ENCODE results near the gene GNS. TPM values are rescaled to one million over a fixed set of nuclear protein-coding genes. Genes with fewer than 3 reads are reported as not detected.

Gene GNS
- total and polyA plus RNA-seq, 2 donors (not counting 3 experiments of a cell fraction or from before 2014, with no cell fraction given), result 107 to 142 TPM

GRCh38 chr12:64773386-64773785 lies 14.2 kb upstream of the GNS start:
- POLR2A ChIA-PET, result interaction anchor here (0.6 kb wide), 1 partner anchor 29 kb away, joined by 3 read pairs; no protein-coding TSS in a partner anchor

More at GRCh38 chr12:64773386-64773785, 14.2 kb upstream of the GNS start:
- Histone ChIP-seq H3K27ac (ENCODE audit: insufficient read depth, low read depth, low read length) (no peak overlapping the region), H3K79me2 (ENCODE audit: control insufficient read depth, insufficient read depth, low read length) (no peaks in the 10 kb centered on the region), H3K4me1 (ENCODE audit: control insufficient read depth, extremely low read depth, insufficient read depth, low read length) (no peaks in the 10 kb centered on the region), H4K20me1 (replicated peaks; ENCODE audit: control insufficient read depth, extremely low read depth, insufficient read depth, low read length) (no peaks in the 10 kb centered on the region), H3K27me3 (ENCODE audit: control insufficient read depth in 2 of 2, insufficient read depth in 2 of 2, low read length in 2 of 2) (peaks cover 4 to 6% of the 10 kb centered on the region in 2 experiments), H3K9me3 (replicated peaks; ENCODE audit: control insufficient read depth, insufficient read depth, low read length) (no peaks in the 10 kb centered on the region), H3K4me2 (ENCODE audit: insufficient read depth, low read length) (no peak overlapping the region), H3K36me3 (ENCODE audit: control insufficient read depth in 2 of 2, extremely low read depth in 1 of 2, insufficient read depth in 2 of 2, low read length in 2 of 2) (no peaks in the 10 kb centered on the region), H3K9me1 (replicated peaks; ENCODE audit: control insufficient read depth, extremely low read depth, insufficient read depth, low read length) (no peaks in the 10 kb centered on the region), H3K9ac (replicated peaks; ENCODE audit: extremely low read depth, insufficient read depth, low read length) (no peak overlapping the region), H2AFZ (ENCODE audit: low read depth, low read length) (no peak overlapping the region), H3K4me3 (replicated peaks in 1 of 3; ENCODE audit: insufficient read depth in 1 of 3, low read depth in 1 of 3, low read length in 3 of 3) (no peak overlapping the region)
- no peak for FAIRE-seq
- DNase-seq (ENCODE audit: low read depth, low spot score), result no peak
- TF ChIP-seq POLR2A (IDR thresholded peaks at IDR 0.05; ENCODE audit: low read depth, low read length), result no peak
- TF ChIP-seq FOS (IDR thresholded peaks at IDR 0.05; ENCODE audit: borderline replicate concordance, insufficient read depth, low read length), result no peak
- no peak for TF ChIP-seq GATA2 (IDR thresholded peaks at IDR 0.05; ENCODE audit: insufficient read depth, insufficient read length, low read depth, low read length)
- TF ChIP-seq, protein P1, sequence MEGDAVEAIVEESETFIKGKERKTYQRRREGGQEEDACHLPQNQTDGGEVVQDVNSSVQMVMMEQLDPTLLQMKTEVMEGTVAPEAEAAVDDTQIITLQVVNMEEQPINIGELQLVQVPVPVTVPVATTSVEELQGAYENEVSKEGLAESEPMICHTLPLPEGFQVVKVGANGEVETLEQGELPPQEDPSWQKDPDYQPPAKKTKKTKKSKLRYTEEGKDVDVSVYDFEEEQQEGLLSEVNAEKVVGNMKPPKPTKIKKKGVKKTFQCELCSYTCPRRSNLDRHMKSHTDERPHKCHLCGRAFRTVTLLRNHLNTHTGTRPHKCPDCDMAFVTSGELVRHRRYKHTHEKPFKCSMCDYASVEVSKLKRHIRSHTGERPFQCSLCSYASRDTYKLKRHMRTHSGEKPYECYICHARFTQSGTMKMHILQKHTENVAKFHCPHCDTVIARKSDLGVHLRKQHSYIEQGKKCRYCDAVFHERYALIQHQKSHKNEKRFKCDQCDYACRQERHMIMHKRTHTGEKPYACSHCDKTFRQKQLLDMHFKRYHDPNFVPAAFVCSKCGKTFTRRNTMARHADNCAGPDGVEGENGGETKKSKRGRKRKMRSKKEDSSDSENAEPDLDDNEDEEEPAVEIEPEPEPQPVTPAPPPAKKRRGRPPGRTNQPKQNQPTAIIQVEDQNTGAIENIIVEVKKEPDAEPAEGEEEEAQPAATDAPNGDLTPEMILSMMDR (IDR thresholded peaks at IDR 0.05; ENCODE audit: extremely low read depth in 1 of 2, insufficient read depth in 1 of 2, low read depth in 1 of 2, low read length in 2 of 2), result no peak
- no peak for TF ChIP-seq JUN (IDR thresholded peaks at IDR 0.05; ENCODE audit: borderline replicate concordance, insufficient read depth, insufficient read length, low read depth)
- no peak for TF ChIP-seq MAX (IDR thresholded peaks at IDR 0.05; ENCODE audit: insufficient read depth, insufficient read length)
- TF ChIP-seq EZH2 (IDR thresholded peaks at IDR 0.05; ENCODE audit: borderline replicate concordance, low read depth, low read length, severe bottlenecking), result no peak
- TF ChIP-seq POLR2AphosphoS5 (IDR thresholded peaks at IDR 0.05; ENCODE audit: insufficient read depth, low read depth, low read length), result no peak
- TF ChIP-seq MYC (IDR thresholded peaks at IDR 0.05; ENCODE audit: low read depth, low read length), result no peak
- CTCF ChIA-PET, result no interaction called here
- dilution Hi-C loops (cut with MboI; ENCODE audit: extremely low pct_ligation_motif_present, low sequenced_read_pairs) (no loop called here), intact Hi-C loops (cut with micrococcal nuclease) (no loop called here)
- no TSS peak for BruUV-seq (replicated peaks)

Data from endothelial cell of umbilical vein (primary cell).